GM20000 (cell line): ENCODE measurements around the gene ZSCAN32.

Experiments used
- DNase-seq: peaks from one replicate; pipeline ENCODE4 v3.0.0; 2012; ENCODE audit warnings: low spot score
- CTCF ChIP-seq: IDR thresholded peaks from 2 replicates; pipeline ENCODE4 v1.5.1; 2012; ENCODE audit warnings: mild to moderate bottlenecking, control low read depth; ENCODE audit errors: extremely low read depth, missing control alignments

The ZSCAN32 gene

GRCh38 chr16:3356118-3356517, 44.7 kb downstream of the ZSCAN32 start:
- DNase-seq = no peak
- TF ChIP-seq CTCF = no peak

- TF ChIP-seq CTCF = no peak
- no peak for DNase-seq
Measured at GRCh38 chr16:3355589-3355988, 45.2 kb downstream of the ZSCAN32 start, which contains the start of gene OR2C1. Gene OR2C1, plus strand, starts transcription at chr16:3355889. Its CDS starts 52 bp downstream, at chr16:3355941.

GRCh38 chr16:3349175-3349574, 51.6 kb downstream of the ZSCAN32 start:
- TF ChIP-seq CTCF = no peak
- no peak for DNase-seq

- TF ChIP-seq CTCF = no peak
- no peak for DNase-seq
Measured at GRCh38 chr16:3348547-3349167, 52.1 kb downstream of the ZSCAN32 start.

GRCh38 chr16:3347586-3347985, 53.2 kb downstream of the ZSCAN32 start:
- TF ChIP-seq CTCF = no peak
- no peak for DNase-seq

GRCh38 chr16:3346041-3346440, 54.8 kb downstream of the ZSCAN32 start:
- DNase-seq = no peak
- TF ChIP-seq CTCF = no peak
